Calu3 (cell line): ENCODE measurements around the gene RRM2. TPM values are rescaled to one million over a fixed set of nuclear protein-coding genes. Genes with fewer than 3 reads are reported as not detected.
"Not testable (repeated sequence)": the region's sequence is repeated elsewhere in the genome, so short reads cannot be mapped to it uniquely, and the experiment has no call there.

Experiments
- BruUV-seq: library from RNA; stranded (reverse); fragments of 400-500 nt; replicated peaks from 2 replicates; lab custom pipeline; 2021; lab: Mats Ljungman, UMichigan
- CTCF ChIA-PET: fragments of 300-600 bp; sonication (Branson Sonifier 250); formaldehyde crosslinking; loops from one replicate; lab custom pipeline; 2022; ENCODE audit warnings: antibody characterized with exemption; lab: Charles Lee
- DNase-seq: peaks from one replicate; pipeline ENCODE4 v3.0.0; 2022
- H3K27ac Mint-ChIP-seq: one replicate; pipeline ENCODE4 v1.8.0; 2022; ENCODE audit warnings: mixed read lengths; ENCODE audit not compliant: unreplicated experiment
- H3K27me3 Mint-ChIP-seq: one replicate; pipeline ENCODE4 v1.8.0; 2022; ENCODE audit warnings: mixed read lengths; ENCODE audit not compliant: unreplicated experiment
- H3K36me3 Mint-ChIP-seq: one replicate; pipeline ENCODE4 v1.8.0; 2022; ENCODE audit warnings: mild to moderate bottlenecking, moderate library complexity, mixed read lengths; ENCODE audit not compliant: insufficient read depth, unreplicated experiment
- H3K4me1 Mint-ChIP-seq: one replicate; pipeline ENCODE4 v1.8.0; 2022; ENCODE audit warnings: mild to moderate bottlenecking, low read depth, mixed read lengths; ENCODE audit not compliant: unreplicated experiment
- H3K4me3 Mint-ChIP-seq: one replicate; pipeline ENCODE4 v1.8.0; 2022; ENCODE audit warnings: mild to moderate bottlenecking, low read depth, moderate library complexity, mixed read lengths; ENCODE audit not compliant: unreplicated experiment
- H3K9me3 Mint-ChIP-seq: one replicate; pipeline ENCODE4 v1.8.0; 2022; ENCODE audit warnings: low read depth, mixed read lengths; ENCODE audit not compliant: unreplicated experiment
- CTCF ChIP-seq: fragments of 200-600 bp; IDR thresholded peaks from one replicate; pipeline ENCODE4 v1.8.0; 2022; ENCODE audit warnings: antibody characterized with exemption; ENCODE audit not compliant: unreplicated experiment
- intact Hi-C: fragments of 100-400 bp; cut with micrococcal nuclease; formaldehyde crosslinking; loops from one replicate; pipeline ENCODE4 v1.10.0; 2022; ENCODE audit not compliant: unreplicated experiment
- total RNA-seq: library from RNA; stranded (reverse); gene quantifications from 2 replicates; pipeline ENCODE4 v1.2.3, GENCODE V29; 2022

Gene RRM2
- total RNA-seq, 1 experiment from 2014 or later: 154 TPM

GRCh38 chr2:10144771-10145518 is 22.4 kb downstream of the RRM2 start:
- Mint-ChIP-seq H3K27me3 (no peaks in the 10 kb centered on the region), H3K27ac (no peak overlapping the region), H3K9me3 (no peaks in the 10 kb centered on the region), H3K4me3 (no peak overlapping the region), H3K4me1 (peaks cover 9% of the 10 kb centered on the region), H3K36me3 (peaks cover 39% of the 10 kb centered on the region)
- TF ChIP-seq CTCF: no peak
- CTCF ChIA-PET: no interaction called here
- no TSS peak for BruUV-seq
- intact Hi-C loops: no loop called here
- no peak for DNase-seq

DNA sequence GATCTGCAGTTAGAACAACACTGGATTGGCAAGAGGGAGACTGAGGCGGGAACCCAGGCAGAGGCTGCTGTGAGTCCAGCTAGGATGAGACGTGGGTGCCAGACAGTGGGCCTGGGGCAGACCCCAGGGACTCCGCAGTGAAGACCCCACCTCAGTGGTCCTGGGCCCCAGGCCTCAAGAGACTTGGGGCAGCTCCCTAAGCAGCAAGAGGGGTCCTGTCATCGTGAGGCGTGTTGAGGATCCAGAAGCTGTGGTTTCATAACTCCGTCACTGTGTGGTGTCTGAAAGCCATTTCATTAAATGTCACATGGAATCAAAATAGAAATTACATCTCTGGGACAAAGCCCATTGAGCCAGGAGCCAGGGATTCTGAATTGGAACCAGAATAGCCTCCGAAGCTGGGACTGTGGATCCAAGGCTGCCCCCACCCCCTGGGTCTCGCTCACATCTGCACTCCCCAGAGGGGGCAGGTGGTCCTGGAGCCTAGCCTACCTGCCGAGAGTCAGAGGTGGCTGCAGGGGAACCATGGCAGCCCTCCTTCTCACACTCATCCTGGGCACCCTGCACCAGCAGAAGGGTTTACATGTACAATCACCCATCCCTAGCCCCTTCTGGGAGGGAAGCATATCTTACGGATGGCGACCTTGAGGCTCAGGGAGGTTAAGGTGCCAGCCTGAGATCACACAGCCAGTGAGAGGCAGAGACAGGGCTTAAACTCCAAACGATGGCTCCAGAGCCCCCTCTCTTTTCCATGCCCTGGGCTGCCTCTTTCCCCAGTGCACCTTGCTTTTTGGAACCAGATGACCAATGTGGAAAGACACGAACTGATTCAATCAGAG is 23.2 kb downstream of the RRM2 start:
- CTCF ChIA-PET: no interaction called here
- intact Hi-C loops: no loop called here
- no peak for TF ChIP-seq CTCF
- no peak for DNase-seq
- H3K4me1 Mint-ChIP-seq: peaks cover 9% of the 10 kb centered on the region
- H3K4me3 Mint-ChIP-seq: no peak overlapping the region
- no peaks in the 10 kb centered on the region for H3K9me3 Mint-ChIP-seq
- no peak overlapping the region for H3K27ac Mint-ChIP-seq
- no TSS peak for BruUV-seq
- H3K27me3 Mint-ChIP-seq: no peaks in the 10 kb centered on the region
- peaks cover 34% of the 10 kb centered on the region for H3K36me3 Mint-ChIP-seq

DNA sequence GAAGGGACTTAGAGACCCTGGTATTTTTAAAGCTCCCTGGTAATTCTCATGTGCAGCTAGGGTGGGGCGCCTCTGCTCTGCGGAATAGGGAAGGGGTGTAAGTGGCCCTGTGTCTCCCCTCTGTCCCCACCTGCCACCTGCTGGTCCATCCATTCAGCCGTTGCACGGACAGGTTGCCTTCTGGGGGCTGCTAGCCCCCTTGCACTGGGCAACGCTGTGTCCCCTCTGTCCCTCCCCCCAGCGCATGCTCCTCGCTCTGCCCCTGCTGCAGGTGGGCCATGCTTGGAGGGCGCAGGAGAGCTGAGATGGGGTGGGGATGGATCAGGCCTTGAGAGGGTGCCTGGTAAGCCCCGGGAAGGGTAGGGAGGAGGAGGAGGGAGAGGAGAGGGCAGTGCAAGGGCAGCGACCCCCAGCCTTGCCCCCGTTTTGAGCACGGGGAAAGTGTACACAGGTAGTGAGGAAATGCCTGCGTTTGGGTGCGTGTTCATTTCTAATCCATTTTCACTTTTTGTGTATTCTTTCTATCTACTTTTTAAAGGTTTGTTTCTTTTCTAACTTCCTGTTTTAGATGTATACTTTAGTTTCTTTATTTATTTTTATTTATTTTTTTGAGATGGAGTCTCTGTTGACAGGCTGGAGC is 23.9 kb downstream of the RRM2 start:
- intact Hi-C loops: no loop called here
- Mint-ChIP-seq H3K9me3 (no peaks in the 10 kb centered on the region), H3K27ac (no peak overlapping the region), H3K36me3 (peaks cover 33% of the 10 kb centered on the region), H3K4me3 (no peak overlapping the region), H3K27me3 (no peaks in the 10 kb centered on the region), H3K4me1 (peaks cover 4% of the 10 kb centered on the region)
- BruUV-seq: no TSS peak
- DNase-seq: no peak
- no peak for TF ChIP-seq CTCF
- CTCF ChIA-PET: no interaction called here

- CTCF ChIA-PET, intact Hi-C loops, BruUV-seq: not testable (repeated sequence)
Observed at GRCh38 chr2:10147050-10147660, 24.6 kb downstream of the RRM2 start.

More at GRCh38 chr2:10147050-10147660, 24.6 kb downstream of the RRM2 start:
- not testable (repeated sequence) for DNase-seq, H3K4me1 Mint-ChIP-seq, H3K27me3 Mint-ChIP-seq, H3K9me3 Mint-ChIP-seq, H3K4me3 Mint-ChIP-seq, H3K27ac Mint-ChIP-seq
- peaks cover 26% of the 10 kb centered on the region for H3K36me3 Mint-ChIP-seq
